ENCODE results near the gene OR14K1. TPM values are rescaled to one million over a fixed set of nuclear protein-coding genes. Genes with fewer than 3 reads are reported as not detected.

The OR14K1 gene, protein sequence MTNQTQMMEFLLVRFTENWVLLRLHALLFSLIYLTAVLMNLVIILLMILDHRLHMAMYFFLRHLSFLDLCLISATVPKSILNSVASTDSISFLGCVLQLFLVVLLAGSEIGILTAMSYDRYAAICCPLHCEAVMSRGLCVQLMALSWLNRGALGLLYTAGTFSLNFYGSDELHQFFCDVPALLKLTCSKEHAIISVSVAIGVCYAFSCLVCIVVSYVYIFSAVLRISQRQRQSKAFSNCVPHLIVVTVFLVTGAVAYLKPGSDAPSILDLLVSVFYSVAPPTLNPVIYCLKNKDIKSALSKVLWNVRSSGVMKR
- total RNA-seq (2022; extraction: Qiagen RNA extraction; ENCODE audit: low read depth), result not detected in 5 replicates

DNA sequence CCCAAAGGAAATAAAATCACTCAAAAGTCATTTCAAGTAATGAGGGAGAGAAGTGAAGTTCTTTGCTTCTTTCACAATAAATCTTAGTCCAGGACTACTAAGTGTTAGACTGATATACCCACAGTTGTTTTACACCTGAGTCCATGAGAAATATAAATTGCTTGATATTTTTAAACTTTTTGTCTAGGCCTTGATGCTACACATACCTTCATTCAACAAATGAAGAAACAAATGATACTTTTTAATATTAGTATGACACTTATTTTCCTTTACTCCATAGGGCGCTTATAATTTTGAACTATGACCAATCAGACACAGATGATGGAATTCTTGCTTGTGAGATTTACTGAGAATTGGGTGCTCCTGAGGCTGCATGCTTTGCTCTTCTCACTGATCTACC, at the start of gene OR14K1:
Gene OR14K1, plus strand, starts transcription at position 301 of the 400 bp plus-strand sequence. Its CDS starts 0 bp downstream, at position 301.

DNA sequence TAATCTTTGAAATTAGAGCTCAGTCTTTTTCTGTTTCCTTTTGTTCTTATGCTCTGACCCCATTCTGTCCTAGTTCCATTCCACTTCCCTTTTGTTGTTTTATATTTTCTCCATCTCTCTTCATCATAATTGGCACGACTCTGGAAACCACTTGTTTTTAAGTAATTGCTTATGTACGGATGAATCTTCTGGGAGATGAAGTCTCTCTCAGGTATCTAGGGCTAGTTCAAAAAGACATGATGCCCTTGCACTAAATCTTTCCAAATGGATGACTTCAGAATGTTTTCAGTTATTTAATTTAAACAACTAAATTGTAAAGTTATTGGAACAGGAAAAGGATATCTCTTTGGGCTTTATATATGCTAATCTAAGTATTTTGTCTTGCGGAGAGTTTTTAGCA, 21.9 kb upstream of the OR14K1 start, which contains the start of gene OR6F1:
Gene OR6F1, minus strand, starts transcription at position 101 of the 400 bp plus-strand sequence. CDS start 3,891 bp downstream, outside the sequence.

DNA sequence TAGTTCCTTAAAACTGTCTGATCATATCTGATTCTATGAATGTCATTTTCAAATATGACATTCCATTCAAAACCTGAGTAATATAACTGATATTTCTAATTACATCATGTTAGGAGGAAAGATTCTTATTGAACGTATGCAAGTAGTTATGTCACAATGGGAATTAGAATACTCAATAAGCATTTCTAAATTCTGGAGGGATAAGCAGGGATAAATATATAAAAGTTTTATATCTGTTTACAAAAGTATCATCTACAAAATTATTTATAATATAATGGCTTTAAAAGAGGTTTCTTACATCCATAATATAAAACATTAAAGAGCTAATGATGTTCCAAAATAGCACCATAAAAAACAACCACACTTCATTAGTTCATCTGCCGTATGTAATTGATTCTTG, 9.6 kb downstream of the OR14K1 start, which contains the start of gene OR14A2:
Gene OR14A2, minus strand, starts transcription at position 101 of the 400 bp plus-strand sequence.

DNA sequence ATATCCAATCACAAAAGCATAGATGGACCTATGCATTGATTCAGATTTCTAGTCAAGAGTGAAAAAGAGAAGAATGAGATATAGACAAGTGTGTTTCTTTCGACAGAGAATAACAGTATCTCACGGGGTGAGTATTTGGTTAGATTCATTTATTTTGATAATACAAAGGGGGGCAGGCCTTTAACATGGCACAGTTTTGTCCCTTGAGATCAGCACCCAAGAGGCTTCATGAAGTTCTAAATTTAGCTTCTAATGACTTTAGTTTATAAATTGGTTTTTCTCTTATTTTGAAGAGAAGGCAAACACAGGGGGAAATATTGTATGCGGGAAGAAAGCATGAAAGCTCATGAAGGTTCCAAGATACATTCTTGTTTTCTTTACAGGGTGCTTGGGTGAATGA, 22.0 kb downstream of the OR14K1 start, which contains the start of gene OR1C1:
Gene OR1C1, minus strand, starts transcription at position 101 of the 400 bp plus-strand sequence. CDS start 2,150 bp downstream, outside the sequence.

Other genes starting within 250 kb of the OR14K1 start
- gene OR2C3, start 202.2 kb upstream of the OR14K1 start, total RNA-seq (2022; extraction: Qiagen RNA extraction; ENCODE audit: low read depth), result not detected in 5 replicates
- gene GCSAML, start 189.5 kb upstream of the OR14K1 start, total RNA-seq (2022; extraction: Qiagen RNA extraction; ENCODE audit: low read depth), result not detected in 5 replicates
- gene OR2G2, start 150.3 kb upstream of the OR14K1 start, total RNA-seq (2022; extraction: Qiagen RNA extraction; ENCODE audit: low read depth), result not detected in 5 replicates
- gene OR2G3, start 133.0 kb upstream of the OR14K1 start, total RNA-seq (2022; extraction: Qiagen RNA extraction; ENCODE audit: low read depth), result not detected in 5 replicates
- gene OR13G1, start 58.9 kb upstream of the OR14K1 start, total RNA-seq (2022; extraction: Qiagen RNA extraction; ENCODE audit: low read depth), result not detected in 5 replicates
- gene OR6F1, start 22.0 kb upstream of the OR14K1 start, total RNA-seq (2022; extraction: Qiagen RNA extraction; ENCODE audit: low read depth), result not detected in 5 replicates
- gene OR14A2, start 9.5 kb downstream of the OR14K1 start, total RNA-seq (2022; extraction: Qiagen RNA extraction; ENCODE audit: low read depth), result not detected in 5 replicates
- not detected in 5 replicates for gene OR1C1, start 21.9 kb downstream of the OR14K1 start, total RNA-seq (2022; extraction: Qiagen RNA extraction; ENCODE audit: low read depth)
- not detected in 5 replicates for gene OR14A16, start 85.5 kb downstream of the OR14K1 start, total RNA-seq (2022; extraction: Qiagen RNA extraction; ENCODE audit: low read depth)
- gene OR11L1, start 103.3 kb downstream of the OR14K1 start, total RNA-seq (2022; extraction: Qiagen RNA extraction; ENCODE audit: low read depth), result not detected in 5 replicates
- gene TRIM58, start 118.6 kb downstream of the OR14K1 start, total RNA-seq (2022; extraction: Qiagen RNA extraction; ENCODE audit: low read depth), result not detected in 5 replicates
- gene OR2W3, start 157.0 kb downstream of the OR14K1 start, total RNA-seq (2022; extraction: Qiagen RNA extraction; ENCODE audit: low read depth), result not detected in 5 replicates
- not detected in 5 replicates for gene OR2T8, start 181.6 kb downstream of the OR14K1 start, total RNA-seq (2022; extraction: Qiagen RNA extraction; ENCODE audit: low read depth)
- not detected in 5 replicates for gene OR2AJ1, start 186.3 kb downstream of the OR14K1 start, total RNA-seq (2022; extraction: Qiagen RNA extraction; ENCODE audit: low read depth)
- gene OR2L8, start 210.2 kb downstream of the OR14K1 start, total RNA-seq (2022; extraction: Qiagen RNA extraction; ENCODE audit: low read depth), result not detected in 5 replicates
- gene OR2AK2, start 226.6 kb downstream of the OR14K1 start, total RNA-seq (2022; extraction: Qiagen RNA extraction; ENCODE audit: low read depth), result not detected in 5 replicates

Data from A549 treated with GW870086 at 1 μM for 4 hours (cell line).